Muscle layer of colon (tissue), 2 donors: ENCODE results near the gene DRG2.

Source experiments
- H3K27ac ChIP-seq: one replicate; pipeline ENCODE4 v1.7.0; 2013; ENCODE audit warnings: low read depth, mild to moderate bottlenecking, low read length, moderate library complexity
- H3K27me3 ChIP-seq, 2 donors: one replicate each; pipeline ENCODE4 v1.7.0; 2013; ENCODE audit warnings: low read length in 2 of 2, mild to moderate bottlenecking in 2 of 2; ENCODE audit not compliant: insufficient read depth in 2 of 2, control insufficient read depth in 1 of 2
- H3K36me3 ChIP-seq: one replicate; pipeline ENCODE4 v1.7.0; 2013; ENCODE audit warnings: mild to moderate bottlenecking, low read length; ENCODE audit not compliant: insufficient read depth
- H3K4me1 ChIP-seq: one replicate; pipeline ENCODE4 v1.7.0; 2013; ENCODE audit warnings: mild to moderate bottlenecking, low read length; ENCODE audit not compliant: insufficient read depth
- H3K4me3 ChIP-seq, 2 donors: one replicate each; pipeline ENCODE4 v1.7.0; 2013; ENCODE audit warnings: low read length in 2 of 2, low read depth in 1 of 2, mild to moderate bottlenecking in 1 of 2, moderate library complexity in 1 of 2
- H3K9ac ChIP-seq: one replicate; pipeline ENCODE4 v1.7.0; 2013; ENCODE audit warnings: low read length
- H3K9me3 ChIP-seq: one replicate; pipeline ENCODE4 v1.7.0; 2013; ENCODE audit warnings: mild to moderate bottlenecking, low read length
- donor health status: abdominal sarcoma.
- donor health status: Adenocarcinoma of cecum.

Gene DRG2

DNA sequence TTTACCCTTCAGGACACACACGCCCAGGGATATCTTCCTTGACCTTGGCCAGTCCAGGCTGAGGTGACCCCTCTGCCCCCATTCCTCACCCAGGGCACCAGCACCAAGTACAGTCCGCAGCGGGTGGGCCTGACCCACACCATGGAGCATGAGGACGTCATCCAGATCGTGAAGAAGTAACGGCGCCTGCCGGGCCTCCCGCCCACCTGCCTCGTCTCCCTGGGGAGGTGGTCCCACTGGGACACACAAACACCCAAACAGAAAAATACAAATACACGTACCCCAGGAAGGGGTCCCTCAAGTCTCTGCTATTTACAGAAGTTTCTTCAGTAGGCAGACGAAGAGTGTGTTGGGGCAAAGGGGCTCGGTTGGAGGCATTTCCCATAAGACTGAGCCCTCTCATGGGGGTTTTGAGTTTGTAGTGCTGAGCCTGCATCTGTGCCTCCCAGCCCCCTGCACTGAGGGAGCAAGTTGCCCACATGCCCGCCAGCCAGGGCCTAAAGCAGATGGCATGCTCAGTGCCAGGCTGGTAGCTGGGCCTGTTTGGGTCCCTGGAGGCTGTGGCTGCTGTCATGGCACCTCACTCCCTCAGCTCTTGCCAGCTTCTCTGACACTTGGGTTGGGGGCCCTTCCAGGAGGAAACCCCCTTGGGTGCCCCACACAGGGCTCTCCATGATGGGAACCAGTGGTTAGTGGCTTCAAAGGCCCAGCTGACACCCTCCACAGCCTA lies 19.5 kb downstream of the DRG2 start:
- H3K27ac ChIP-seq = no peak overlapping the region
- H3K4me3 ChIP-seq = no peak overlapping the region
- H3K9me3 ChIP-seq = no peaks in the 10 kb centered on the region
- H3K36me3 ChIP-seq = peaks cover 13% of the 10 kb centered on the region
- H3K9ac ChIP-seq = no peak overlapping the region
- H3K4me1 ChIP-seq = no peaks in the 10 kb centered on the region
- no peaks in the 10 kb centered on the region for H3K27me3 ChIP-seq

DNA sequence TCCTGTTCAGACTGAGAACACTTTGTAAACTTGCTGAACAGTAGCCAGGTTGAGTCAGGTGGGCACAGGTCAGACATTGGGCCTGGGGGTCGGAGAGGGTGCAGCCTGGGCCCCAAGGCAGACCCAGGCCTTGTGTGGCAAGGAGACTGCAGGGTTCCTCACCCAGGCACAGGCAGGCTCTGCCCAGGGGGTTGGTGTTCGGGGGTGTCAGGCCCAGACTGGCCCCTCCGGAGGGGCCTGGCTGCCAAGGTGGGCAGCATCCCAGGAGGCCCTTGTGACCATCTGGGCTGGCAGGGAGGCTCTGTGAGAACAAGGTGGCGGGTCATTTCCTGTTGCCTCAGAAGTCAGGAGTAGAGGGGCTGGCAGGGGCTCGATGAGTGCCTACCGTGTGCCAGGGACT lies 20.2 kb downstream of the DRG2 start:
- Histone ChIP-seq H3K4me1 (no peaks in the 10 kb centered on the region), H3K36me3 (peaks cover 13% of the 10 kb centered on the region), H3K27ac (no peak overlapping the region), H3K9ac (no peak overlapping the region), H3K9me3 (no peaks in the 10 kb centered on the region), H3K4me3 (no peak overlapping the region), H3K27me3 (no peaks in the 10 kb centered on the region)

DNA sequence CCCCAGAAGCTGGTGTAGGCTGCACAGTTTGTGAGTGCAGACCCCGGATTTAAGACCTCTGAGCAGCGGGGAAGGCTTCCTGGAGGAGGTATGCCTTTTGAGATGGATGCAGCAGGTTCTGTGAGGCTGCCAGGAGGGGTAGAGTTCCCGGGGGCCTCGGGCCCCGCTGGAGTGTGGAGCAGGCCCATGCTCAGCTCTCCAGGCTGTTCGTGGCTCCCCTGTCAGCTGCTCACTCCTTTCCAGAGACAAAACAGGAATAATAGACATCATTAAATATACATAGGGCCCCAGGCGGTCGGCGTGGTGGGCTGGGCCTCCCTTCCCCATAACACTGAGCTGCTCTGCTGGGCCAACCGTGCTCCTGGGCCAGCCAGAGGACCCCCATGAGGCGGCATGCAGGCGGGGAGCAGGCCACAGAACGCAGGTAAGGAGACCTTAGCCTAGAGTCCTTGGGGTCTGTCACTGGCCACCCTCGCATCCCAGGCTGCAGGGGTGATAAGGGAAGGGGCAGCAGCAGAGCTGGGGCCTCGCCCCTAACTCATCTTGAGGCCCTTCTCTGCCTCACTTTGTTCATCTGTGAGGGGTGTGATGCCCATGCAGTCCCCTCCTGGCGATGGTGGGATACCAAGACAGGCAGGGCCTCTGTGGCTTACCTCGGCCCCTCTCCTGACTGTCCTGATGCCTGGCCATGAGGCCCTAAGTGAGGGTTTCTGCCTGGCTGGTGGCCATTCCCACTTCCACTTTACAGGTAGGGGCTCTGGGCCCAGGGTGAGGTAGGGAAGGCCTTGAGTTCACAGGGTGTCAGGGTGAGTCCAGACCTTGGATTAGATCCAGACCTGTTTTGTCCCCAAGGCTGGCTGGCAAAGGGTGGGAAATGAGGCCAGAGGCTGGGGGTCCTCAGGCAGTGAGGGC lies 20.9 kb downstream of the DRG2 start, which contains the start of gene MYO15A:
Gene MYO15A (plus strand): TSS at position 356 of the 912 bp plus-strand sequence. CDS start 10,045 bp downstream, outside the sequence.
- Histone ChIP-seq H3K9me3 (no peaks in the 10 kb centered on the region), H3K36me3 (peaks cover 13% of the 10 kb centered on the region), H3K4me1 (no peaks in the 10 kb centered on the region), H3K4me3 (no peak within 1 kb of the TSS), H3K27ac (no peak within 1 kb of the TSS), H3K27me3 (no peaks in the 10 kb centered on the region), H3K9ac (no peak within 1 kb of the TSS)

DNA sequence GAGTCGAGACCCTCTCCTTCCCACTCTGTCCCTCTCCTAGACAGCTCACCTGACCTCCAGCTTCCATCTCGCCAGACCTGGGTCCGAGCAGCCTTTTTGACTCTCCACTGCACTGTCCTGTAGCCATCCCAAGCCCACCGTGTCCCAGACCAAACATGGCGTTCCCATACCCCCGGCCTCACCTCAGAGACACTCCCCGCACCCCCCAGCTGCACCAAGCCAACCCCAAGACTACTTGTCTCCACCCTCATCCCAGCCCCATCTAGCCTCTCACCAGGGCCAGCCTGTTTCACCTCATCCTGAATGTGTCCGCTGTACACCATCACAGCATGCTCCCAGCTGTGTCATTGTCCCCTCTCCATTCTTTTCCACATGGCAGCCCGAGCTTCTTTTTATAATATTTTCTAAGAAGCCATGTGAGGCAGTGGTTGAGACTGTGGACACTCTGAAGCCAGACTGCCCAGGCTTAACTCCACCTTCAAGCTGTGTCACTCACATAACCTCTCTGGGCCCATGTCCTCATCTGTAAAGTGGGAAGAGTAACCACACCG lies 22.3 kb downstream of the DRG2 start:
- H3K4me1 ChIP-seq = no peaks in the 10 kb centered on the region

DNA sequence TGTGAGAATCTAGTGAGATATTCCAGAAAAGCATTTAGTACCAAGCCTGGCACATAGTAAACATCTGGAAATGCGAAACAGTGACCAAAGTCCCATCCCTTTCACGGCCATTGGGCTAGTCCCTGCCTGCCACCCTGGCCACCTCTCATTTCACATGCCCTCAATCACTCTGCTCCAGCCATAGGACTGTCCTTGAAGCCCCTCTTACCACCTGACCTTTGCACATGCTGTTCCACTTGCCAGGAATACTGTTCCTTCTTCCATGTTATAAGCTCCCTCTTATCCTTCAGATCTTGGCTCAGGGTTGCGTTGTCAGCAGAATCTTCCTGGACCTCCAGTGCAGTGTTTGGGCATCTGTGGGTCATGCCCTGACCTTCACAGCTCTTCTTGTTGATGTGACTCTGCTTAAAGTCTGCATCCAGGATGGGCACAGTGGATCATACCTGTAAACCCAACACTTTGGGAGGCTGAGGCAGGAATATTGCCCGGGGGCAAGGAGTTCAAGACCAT lies 22.9 kb downstream of the DRG2 start:
- no peaks in the 10 kb centered on the region for H3K9me3 ChIP-seq
- no peak overlapping the region for H3K27ac ChIP-seq
- no peaks in the 10 kb centered on the region for H3K27me3 ChIP-seq
- H3K36me3 ChIP-seq = peaks cover 7% of the 10 kb centered on the region
- H3K9ac ChIP-seq = no peak overlapping the region
- H3K4me1 ChIP-seq = no peaks in the 10 kb centered on the region
- no peak overlapping the region for H3K4me3 ChIP-seq

More for the DNA sequence above, 22.3 kb downstream of the DRG2 start:
- H3K27ac ChIP-seq = no peak overlapping the region
- H3K9ac ChIP-seq = no peak overlapping the region
- peaks cover 7% of the 10 kb centered on the region for H3K36me3 ChIP-seq
- no peaks in the 10 kb centered on the region for H3K27me3 ChIP-seq
- no peaks in the 10 kb centered on the region for H3K9me3 ChIP-seq
- H3K4me3 ChIP-seq = no peak overlapping the region

DNA sequence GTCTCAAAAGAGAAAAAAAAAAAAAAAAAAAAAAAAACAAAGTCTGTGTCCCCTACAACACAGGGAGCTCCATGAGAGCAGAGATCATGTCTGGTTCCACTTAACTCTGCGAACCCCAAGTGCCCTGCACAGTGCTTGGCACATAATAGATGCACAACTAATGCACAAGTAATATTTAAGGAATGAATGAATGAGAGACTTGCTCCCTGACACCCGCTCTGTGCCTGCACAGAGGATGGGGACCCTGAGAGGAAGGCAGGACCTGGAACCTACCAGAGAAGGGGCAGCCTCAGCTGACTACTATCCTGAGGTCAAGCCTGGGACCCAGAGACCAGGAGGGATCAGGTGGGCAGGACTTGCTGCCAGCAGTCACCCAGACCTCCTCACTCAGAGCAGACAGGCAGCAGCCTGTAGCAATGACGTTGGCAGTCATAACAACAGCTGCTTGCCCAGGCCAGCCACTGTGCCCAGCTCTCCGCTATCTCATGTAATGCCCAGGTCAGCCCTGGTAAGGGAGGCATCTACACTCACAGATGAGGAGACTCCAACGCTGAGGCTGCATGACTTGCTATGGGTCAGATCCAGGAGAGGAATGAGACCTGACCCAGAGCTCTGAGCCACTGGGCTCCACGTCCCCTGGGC lies 23.7 kb downstream of the DRG2 start:
- Histone ChIP-seq H3K36me3 (peaks cover 7% of the 10 kb centered on the region), H3K9me3 (no peaks in the 10 kb centered on the region), H3K9ac (no peak overlapping the region), H3K4me3 (no peak overlapping the region), H3K27me3 (no peaks in the 10 kb centered on the region), H3K27ac (no peak overlapping the region), H3K4me1 (no peaks in the 10 kb centered on the region)

DNA sequence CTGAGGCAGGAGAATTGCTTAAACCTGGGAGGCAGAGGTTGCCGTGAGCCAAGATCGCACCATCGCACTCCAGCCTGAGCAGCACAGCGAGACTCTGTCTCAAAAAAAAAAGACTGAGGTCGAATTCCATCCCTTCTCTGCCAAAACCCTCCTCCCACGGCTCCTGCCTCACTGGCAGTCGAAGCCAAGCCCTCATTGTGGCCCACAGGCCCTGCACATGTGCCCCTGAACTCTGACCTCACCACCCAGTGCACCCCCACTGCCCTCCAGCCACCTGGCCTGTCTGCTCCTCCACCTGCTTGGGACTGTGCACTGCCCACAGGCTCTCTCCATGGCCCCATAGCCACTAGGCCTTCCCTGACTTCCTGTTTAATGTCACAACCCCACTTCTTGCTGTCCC lies 27.8 kb downstream of the DRG2 start:
- no peaks in the 10 kb centered on the region for H3K4me1 ChIP-seq
- H3K27ac ChIP-seq = no peak overlapping the region
- H3K27me3 ChIP-seq = no peaks in the 10 kb centered on the region
- no peaks in the 10 kb centered on the region for H3K36me3 ChIP-seq
- no peak overlapping the region for H3K4me3 ChIP-seq
- H3K9me3 ChIP-seq = no peaks in the 10 kb centered on the region
- H3K9ac ChIP-seq = no peak overlapping the region

DNA sequence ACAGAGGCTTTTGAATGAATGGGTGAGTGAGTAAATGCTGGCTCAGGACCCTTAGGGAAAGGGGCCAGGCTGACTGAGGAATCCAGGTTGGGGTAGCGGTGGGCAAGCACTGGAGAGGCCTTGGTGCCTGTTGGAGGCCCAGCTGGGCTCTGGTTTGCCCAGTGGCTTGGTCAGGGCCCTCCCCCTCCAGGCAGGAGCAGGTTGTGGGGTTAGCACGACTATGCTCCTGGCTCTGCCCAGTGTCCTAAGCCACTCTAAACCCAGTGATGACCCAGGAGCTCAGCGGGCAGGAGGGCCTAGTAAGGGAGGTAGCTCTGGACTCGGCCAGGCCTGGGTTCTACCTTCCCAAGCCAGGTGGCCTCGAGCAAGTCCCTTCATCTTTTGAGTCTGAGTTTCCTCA lies 28.3 kb downstream of the DRG2 start:
- Histone ChIP-seq H3K27me3 (no peaks in the 10 kb centered on the region), H3K4me3 (no peak overlapping the region)

DNA sequence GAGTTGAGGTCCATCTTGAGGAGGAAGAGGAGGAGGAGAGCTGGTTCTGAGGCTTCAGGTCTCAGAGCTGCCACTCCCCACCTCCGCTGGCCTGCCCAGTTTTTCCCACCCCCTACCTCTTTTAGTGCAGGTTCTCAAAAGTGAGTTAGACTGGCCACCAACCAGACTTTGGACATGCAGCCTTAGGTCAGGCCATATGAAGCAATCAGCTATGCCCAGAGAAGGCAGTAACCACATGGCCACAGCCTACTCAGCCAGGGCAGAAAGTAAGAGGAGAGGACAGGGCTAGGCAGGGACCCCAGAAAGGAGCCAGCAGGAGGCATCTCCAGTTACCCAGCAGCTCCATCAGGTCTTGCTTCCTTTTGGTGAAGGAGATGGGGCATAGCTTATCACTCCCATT lies 29.8 kb downstream of the DRG2 start:
- Histone ChIP-seq H3K27me3 (no peaks in the 10 kb centered on the region), H3K9ac (no peak overlapping the region), H3K36me3 (no peaks in the 10 kb centered on the region), H3K9me3 (no peaks in the 10 kb centered on the region), H3K4me3 (no peak overlapping the region), H3K27ac (no peak overlapping the region), H3K4me1 (no peaks in the 10 kb centered on the region)

More for the DNA sequence above, 28.3 kb downstream of the DRG2 start:
- Histone ChIP-seq H3K36me3 (no peaks in the 10 kb centered on the region), H3K9ac (no peak overlapping the region), H3K4me1 (no peaks in the 10 kb centered on the region), H3K27ac (no peak overlapping the region), H3K9me3 (no peaks in the 10 kb centered on the region)

DNA sequence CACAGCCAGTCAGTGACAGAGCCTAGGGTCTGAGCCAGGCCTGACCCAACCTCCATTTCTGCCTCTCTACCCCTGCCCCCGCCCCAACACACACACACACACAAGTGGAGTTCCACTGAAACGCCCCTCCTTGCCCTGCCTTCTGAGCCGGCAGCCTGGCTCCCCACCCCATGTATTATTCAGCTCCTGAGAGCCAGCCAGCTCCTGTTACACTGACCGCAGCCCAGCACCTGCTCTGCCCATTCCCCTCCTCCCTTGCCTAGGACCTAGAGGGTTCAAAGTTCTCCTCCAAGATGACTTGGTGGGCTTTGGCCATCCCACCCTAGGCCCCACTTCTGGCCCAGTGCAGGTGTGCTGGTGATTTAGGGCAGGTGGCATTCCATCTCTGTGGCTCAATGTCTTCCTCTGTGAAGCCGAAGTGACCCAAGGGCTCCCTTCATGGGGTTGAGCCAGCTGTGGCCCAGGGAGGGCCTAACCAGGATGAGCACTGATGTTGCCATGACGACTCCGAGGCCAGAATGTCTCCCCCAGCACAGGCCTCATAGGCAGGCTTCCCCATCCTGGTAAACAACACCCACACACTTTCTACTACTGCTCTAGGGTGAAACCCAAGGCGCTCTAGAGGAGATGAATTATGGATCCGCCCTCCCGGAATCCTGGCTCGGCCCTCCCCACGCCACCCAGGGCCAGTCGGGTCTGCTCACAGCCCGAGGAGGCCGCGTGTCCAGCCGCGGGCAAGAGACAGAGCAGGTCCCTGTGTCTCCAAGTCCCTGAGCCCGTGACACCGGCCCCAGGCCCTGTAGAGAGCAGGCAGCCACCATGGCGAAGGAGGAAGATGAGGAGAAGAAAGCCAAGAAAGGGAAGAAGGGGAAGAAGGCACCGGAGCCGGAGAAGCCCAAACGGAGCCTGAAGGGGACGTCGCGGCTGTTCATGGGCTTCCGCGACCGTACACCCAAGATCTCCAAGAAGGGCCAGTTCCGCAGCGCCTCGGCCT lies 30.5 kb downstream of the DRG2 start:
- Histone ChIP-seq H3K9me3 (no peaks in the 10 kb centered on the region), H3K4me3 (no peak overlapping the region), H3K27ac (no peak overlapping the region), H3K27me3 (no peaks in the 10 kb centered on the region), H3K36me3 (no peaks in the 10 kb centered on the region), H3K4me1 (no peaks in the 10 kb centered on the region), H3K9ac (no peak overlapping the region)
